ENCODE measurements around the gene ZNF277.

The ZNF277 gene

DNA sequence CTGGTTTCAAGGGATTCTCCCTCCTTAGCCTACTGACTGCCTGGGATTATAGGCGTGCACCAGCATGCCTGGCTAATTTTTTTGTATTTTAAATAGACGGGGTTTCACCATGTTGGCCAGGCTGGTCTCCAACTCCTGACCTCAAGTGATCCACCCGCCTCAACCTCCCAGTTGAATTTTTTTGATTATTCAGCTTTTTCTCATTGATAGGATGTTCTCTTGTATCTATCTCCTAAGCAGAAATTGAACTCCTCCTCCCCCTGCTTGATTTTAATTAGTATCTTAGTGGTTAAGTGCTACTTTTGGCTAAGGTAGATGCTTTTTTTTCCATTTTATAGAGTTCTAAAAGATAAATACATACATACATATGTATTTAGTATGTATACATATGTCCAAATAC, 101.0 kb downstream of the ZNF277 start:
- TF ChIP-seq, protein P1, sequence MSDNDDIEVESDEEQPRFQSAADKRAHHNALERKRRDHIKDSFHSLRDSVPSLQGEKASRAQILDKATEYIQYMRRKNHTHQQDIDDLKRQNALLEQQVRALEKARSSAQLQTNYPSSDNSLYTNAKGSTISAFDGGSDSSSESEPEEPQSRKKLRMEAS (IDR thresholded peaks at IDR 0.05) = no peak
- TF ChIP-seq FOXM1 (IDR thresholded peaks at IDR 0.05; ENCODE audit: borderline replicate concordance, low read depth) (no peak), RAD21 (IDR thresholded peaks at IDR 0.05; ENCODE audit: low read depth) (no peak), ZBTB7A (IDR thresholded peaks at IDR 0.05; ENCODE audit: low read depth) (no peak), TCF12 (IDR thresholded peaks at IDR 0.05; ENCODE audit: low read depth) (no peak), CREB1 (IDR thresholded peaks at IDR 0.05; ENCODE audit: low read depth) (no peak), CEBPB (IDR thresholded peaks at IDR 0.05) (no peak), TAF1 (IDR thresholded peaks at IDR 0.05; ENCODE audit: low read depth) (no peak), USF1 (IDR thresholded peaks at IDR 0.05) (no peak), YY1 (IDR thresholded peaks at IDR 0.05; ENCODE audit: low read depth) (no peak), TEAD4 (IDR thresholded peaks at IDR 0.05) (no peak), EGR1 (IDR thresholded peaks at IDR 0.05) (no peak)

DNA sequence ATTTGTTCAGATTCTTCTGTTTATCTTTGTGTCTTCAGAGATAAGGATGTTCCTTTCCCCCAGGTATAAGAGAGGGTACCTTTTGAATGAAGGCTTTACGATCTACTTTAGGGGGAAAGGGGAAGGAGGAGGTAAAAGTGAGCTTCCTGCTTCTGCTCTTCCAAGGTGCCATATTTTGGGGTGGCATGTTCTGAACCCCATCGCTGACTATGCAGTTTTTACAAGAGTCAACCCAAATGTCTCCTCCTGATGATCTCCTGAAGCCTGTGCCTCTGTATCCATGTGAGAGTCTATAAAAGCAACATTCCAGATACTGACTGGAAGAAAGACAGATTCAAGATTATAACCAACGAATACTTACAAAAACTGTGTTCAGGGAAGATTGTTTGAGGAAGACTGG, 102.5 kb downstream of the ZNF277 start:
- no peak for TF ChIP-seq EP300 (IDR thresholded peaks at IDR 0.05; ENCODE audit: borderline replicate concordance)
- no peak for TF ChIP-seq NFIC (IDR thresholded peaks at IDR 0.05)
- no peak for TF ChIP-seq CREB1 (IDR thresholded peaks at IDR 0.05; ENCODE audit: low read depth)
- TF ChIP-seq RAD21 (IDR thresholded peaks at IDR 0.05; ENCODE audit: low read depth) = no peak
- TF ChIP-seq, protein P1 (IDR thresholded peaks at IDR 0.05) = no peak
- no peak for TF ChIP-seq USF1 (IDR thresholded peaks at IDR 0.05)
- TF ChIP-seq REST (IDR thresholded peaks at IDR 0.05; ENCODE audit: low read depth) = no peak

DNA sequence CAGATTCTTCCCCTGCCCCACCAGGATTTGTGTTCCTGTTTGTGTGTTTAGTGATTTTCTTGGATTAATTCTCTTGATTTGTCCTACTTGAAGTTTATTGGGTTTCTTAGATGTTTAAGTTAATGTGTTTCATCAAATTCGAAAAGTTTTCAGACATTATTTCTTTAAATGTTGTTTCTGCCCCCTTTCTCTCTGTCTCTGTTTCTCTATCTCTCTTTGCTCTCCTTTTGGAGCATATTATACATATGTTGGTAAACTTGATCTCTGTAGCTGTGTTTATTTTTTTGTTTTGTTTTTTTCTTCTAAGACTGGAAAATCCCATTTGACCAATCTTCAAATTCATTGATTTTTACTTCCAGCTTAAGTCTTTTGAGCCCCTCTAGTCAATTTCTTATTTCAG, 115.6 kb downstream of the ZNF277 start:
- TF ChIP-seq TAF1 (IDR thresholded peaks at IDR 0.05; ENCODE audit: low read depth) (no peak), FOXM1 (IDR thresholded peaks at IDR 0.05; ENCODE audit: borderline replicate concordance, low read depth) (no peak), YY1 (IDR thresholded peaks at IDR 0.05; ENCODE audit: low read depth) (no peak), TEAD4 (IDR thresholded peaks at IDR 0.05) (no peak), USF1 (IDR thresholded peaks at IDR 0.05) (no peak), CREB1 (IDR thresholded peaks at IDR 0.05; ENCODE audit: low read depth) (no peak), TCF12 (IDR thresholded peaks at IDR 0.05; ENCODE audit: low read depth) (no peak), RAD21 (IDR thresholded peaks at IDR 0.05; ENCODE audit: low read depth) (no peak), ZBTB7A (IDR thresholded peaks at IDR 0.05; ENCODE audit: low read depth) (no peak), CEBPB (IDR thresholded peaks at IDR 0.05) (no peak), EP300 (IDR thresholded peaks at IDR 0.05; ENCODE audit: borderline replicate concordance) (no peak), REST (IDR thresholded peaks at IDR 0.05; ENCODE audit: low read depth) (no peak), NFIC (IDR thresholded peaks at IDR 0.05) (no peak), EGR1 (IDR thresholded peaks at IDR 0.05) (no peak)
- TF ChIP-seq, protein P1 (IDR thresholded peaks at IDR 0.05) = no peak

- no peak for TF ChIP-seq CEBPB (IDR thresholded peaks at IDR 0.05)
- TF ChIP-seq USF1 (IDR thresholded peaks at IDR 0.05) = no peak
- no peak for TF ChIP-seq TCF12 (IDR thresholded peaks at IDR 0.05; ENCODE audit: low read depth)
- no peak for TF ChIP-seq EGR1 (IDR thresholded peaks at IDR 0.05)
- TF ChIP-seq YY1 (IDR thresholded peaks at IDR 0.05; ENCODE audit: low read depth) = no peak
- TF ChIP-seq REST (IDR thresholded peaks at IDR 0.05; ENCODE audit: low read depth) = no peak
- TF ChIP-seq TAF1 (IDR thresholded peaks at IDR 0.05; ENCODE audit: low read depth) = no peak
- no peak for TF ChIP-seq CREB1 (IDR thresholded peaks at IDR 0.05; ENCODE audit: low read depth)
- TF ChIP-seq ZBTB7A (IDR thresholded peaks at IDR 0.05; ENCODE audit: low read depth) = no peak
- TF ChIP-seq EP300 (IDR thresholded peaks at IDR 0.05; ENCODE audit: borderline replicate concordance) = no peak
- TF ChIP-seq NFIC (IDR thresholded peaks at IDR 0.05) = no peak
- no peak for TF ChIP-seq FOXM1 (IDR thresholded peaks at IDR 0.05; ENCODE audit: borderline replicate concordance, low read depth)
- TF ChIP-seq TEAD4 (IDR thresholded peaks at IDR 0.05) = no peak
- TF ChIP-seq RAD21 (IDR thresholded peaks at IDR 0.05; ENCODE audit: low read depth) = no peak
- TF ChIP-seq, protein P1 (IDR thresholded peaks at IDR 0.05) = no peak
Measured at GRCh38 chr7:112327566-112327965, 121.1 kb downstream of the ZNF277 start.
